Heart left ventricle (tissue), 16 donors: Measurements from ENCODE around the gene SLX9. TPM values are rescaled to one million over a fixed set of nuclear protein-coding genes. Genes with fewer than 3 reads are reported as not detected.

ENCODE experiments used
- ATAC-seq, 4 donors: fragments of 200-7000 bp; cut with Tn5 transposase; one replicate each; pipeline ENCODE4 v1.9.1; 2020 to 2022; ENCODE audit warnings: moderate library complexity in 4 of 4, mild to moderate bottlenecking in 3 of 4, moderate number of reproducible peaks in 1 of 4
- DNase-seq, 5 donors: peaks; one replicate each; pipeline ENCODE4 v3.0.0-alpha.2; 2020
- H3K27ac ChIP-seq, 12 donors: fragments of 200-600 bp; sonication (generic) in 4 of 12; one replicate each; pipeline versions ENCODE4 v1.5.0 to v1.8.0; 2016 to 2022; ENCODE audit warnings: mild to moderate bottlenecking in 2 of 12
- H3K27me3 ChIP-seq, 9 donors: fragments of 200-600 bp; sonication (generic) in 2 of 9; one replicate each; pipeline versions ENCODE4 v1.5.1 to v1.8.0; 2016 to 2022; ENCODE audit warnings: mild to moderate bottlenecking in 3 of 9
- H3K36me3 ChIP-seq, 9 donors: fragments of 200-600 bp; sonication (generic) in 2 of 9; one replicate each; pipeline versions ENCODE4 v1.5.0 to v1.8.0; 2018 to 2022; ENCODE audit warnings: mild to moderate bottlenecking in 2 of 9
- H3K4me1 ChIP-seq, 12 donors: fragments of 200-600 bp; sonication (generic) in 4 of 12; one replicate each; pipeline versions ENCODE4 v1.5.0 to v1.8.0; 2016 to 2022; ENCODE audit warnings: mild to moderate bottlenecking in 3 of 12
- H3K4me3 ChIP-seq, 12 donors: fragments of 200-600 bp; sonication (generic) in 4 of 12; one replicate each; pipeline versions ENCODE4 v1.5.0 to v1.8.0; 2017 to 2022; ENCODE audit warnings: mild to moderate bottlenecking in 9 of 12, moderate library complexity in 4 of 12
- H3K9me3 ChIP-seq, 12 donors: fragments of 200-600 bp; sonication (generic) in 4 of 12; one replicate each; pipeline versions ENCODE4 v1.5.0 to v1.8.0; 2016 to 2022; ENCODE audit warnings: mild to moderate bottlenecking in 1 of 12
- CTCF ChIP-seq, 12 donors: fragments of 200-600 bp; sonication (generic) in 4 of 12; IDR thresholded peaks; one replicate each; pipeline versions ENCODE4 v1.5.0 to v1.8.0; 2018 to 2022; ENCODE audit warnings: antibody characterized with exemption in 12 of 12, mild to moderate bottlenecking in 5 of 12
- POLR2A ChIP-seq, 2 donors: fragments of 450-650 bp; IDR thresholded peaks; one replicate each; pipeline ENCODE4 v1.6.1; 2017; ENCODE audit warnings: antibody characterized with exemption in 2 of 2, mild to moderate bottlenecking in 2 of 2, moderate library complexity in 2 of 2
- WGBS, 4 donors: extraction: QIAGEN DNeasy Blood & Tissue Kit in 2 of 4; methylation state at CpG; one replicate each; pipeline versions ENCODE4 v1.1.5 to v1.1.7; 2013 to 2018; 5-methylcytosine and 5-hydroxymethylcytosine counted together
- intact Hi-C, 10 donors: fragments of 100-400 bp; cut with DNase I; formaldehyde crosslinking; loops; one replicate each; pipeline versions ENCODE4 v1.11.1 to v1.14.2; 2022
- polyA plus RNA-seq, 2 donors: library from polyadenylated mRNA; stranded (reverse); fragments of 200-250 nt; gene quantifications; one replicate each; pipeline ENCODE4 v1.2.3, GENCODE V29; 2013
- total RNA-seq, 9 donors: library from RNA; depleted of rRNA in 2 of 9; stranded (reverse); fragments of >200 nt in 2 of 9; fragmentation: NEBNext Ultra II Directional in 3 of 9; extraction: Animal tissue kit (Norgen Biotek cat#: 25700) in 3 of 9; gene quantifications; one replicate each; pipeline versions ENCODE4 v1.1.0 to v1.2.4, GENCODE V29; 2016 to 2023
- donor health status: ischemic (EF 13 %, LVEDD 7.1; RV severe dilation, severe dysfunction).
- donor health status: healthy with polysubstance abuse.
- donor health status: DM: no; HTN: yes; CAD: no.
- donor health status: DM: no; HTN: no; CAD: no.
- donor health status: ischemic (EF 25% LVEDD 6.9; RV normal size, moderate dysfunction).
- donor health status: ischemic (EF 25% LVEDD 5.7; RV mildly dilated, moderate dysfunction).
- donor health status: healthy.
- donor health status: DM: yes; HTN: yes; CAD: no.
- donor health status: ischemic (EF 35%, LVEDD 5.7; RV mildly dilated, moderate dysfunction).
- donor health status: nonischemic (EF 11% LVEDD 7.7; RV severe dilation, severe dysfunction).
- donor health status: DM: yes; HTN: yes; CAD: no.
- donor health status: PGD.
- donor health status: ischemic (EF 29% LVEDD 5.4; RV normal size, mild dysfunction).
- donor health status: nonischemic (EF 23%, LVEDD 6.1; RV moderate dilation, normal function).

Gene SLX9
- total and polyA plus RNA-seq, 11 donors: 38.5 to 77.8 (median 49.1) TPM

DNA sequence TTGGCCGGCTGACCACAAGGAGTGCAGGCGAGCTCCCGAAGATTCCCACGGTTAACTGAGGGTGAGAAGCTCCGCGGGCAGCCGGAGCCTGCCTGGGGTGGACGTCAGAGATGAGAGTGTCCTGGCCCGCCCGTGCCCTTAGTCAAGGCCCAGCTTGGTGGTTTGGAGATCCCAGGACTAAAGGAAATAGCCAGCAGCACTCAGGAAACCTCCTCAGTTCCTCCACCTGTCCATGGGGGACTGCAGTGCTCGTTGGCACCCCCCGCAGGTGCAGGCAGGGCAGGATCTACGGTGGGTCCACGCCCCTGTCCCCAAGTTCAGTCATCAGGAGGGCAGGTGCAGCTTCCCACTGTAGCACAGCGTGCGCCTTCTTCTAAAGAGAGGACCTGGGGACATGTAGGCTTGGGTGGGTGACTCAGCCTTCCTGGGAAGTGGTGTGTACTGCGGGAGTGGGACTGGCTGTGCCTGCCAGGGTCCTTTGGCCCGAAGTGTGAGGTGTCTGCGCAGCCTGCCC is 32.5 kb downstream of the SLX9 start:
- WGBS, 4 donors: 86 to 92% (median 89%) methylated on average over 17 to 19 of the region's 19 CpGs
- H3K27ac ChIP-seq: no peak overlapping the region
- intact Hi-C loops: no loop called here
- H3K36me3 ChIP-seq: peaks cover 0 to 52% (median 31%) of the 10 kb centered on the region in 9 donors
- ATAC-seq (no peak), DNase-seq (no peak)
- no peaks in the 10 kb centered on the region for H3K27me3 ChIP-seq
- no peaks in the 10 kb centered on the region for H3K9me3 ChIP-seq
- H3K4me3 ChIP-seq: no peak overlapping the region
- H3K4me1 ChIP-seq: peaks cover 0 to 34% (median 5%) of the 10 kb centered on the region in 12 donors
- TF ChIP-seq POLR2A (IDR thresholded peaks at IDR 0.05): no peak
- no peak for TF ChIP-seq CTCF (IDR thresholded peaks at IDR 0.05)

GRCh38 chr21:44972821-44973220 is 33.0 kb downstream of the SLX9 start:
- no peaks in the 10 kb centered on the region for H3K27me3 ChIP-seq
- H3K36me3 ChIP-seq: peaks cover 0 to 55% (median 31%) of the 10 kb centered on the region in 9 donors
- ATAC-seq: no peak
- intact Hi-C loops: no loop called here
- peaks cover 0 to 29% (median 3%) of the 10 kb centered on the region in 12 donors for H3K4me1 ChIP-seq
- no peak for TF ChIP-seq CTCF (IDR thresholded peaks at IDR 0.05)
- no peak for TF ChIP-seq POLR2A (IDR thresholded peaks at IDR 0.05)
- H3K9me3 ChIP-seq: no peaks in the 10 kb centered on the region
- no peak overlapping the region for H3K4me3 ChIP-seq
- no peak overlapping the region for H3K27ac ChIP-seq
- DNase-seq: peak in 1 of 5 donors; percentile 17
- 84 to 88% (median 86%) methylated on average over 15 to 16 of the region's 16 CpGs for whole genome bisulfite sequencing, 4 donors

GRCh38 chr21:44973598-44973997 is 33.8 kb downstream of the SLX9 start:
- DNase-seq: peak in 1 of 5 donors; percentile 12
- no peak overlapping the region for H3K4me3 ChIP-seq
- TF ChIP-seq POLR2A (IDR thresholded peaks at IDR 0.05) (no peak), CTCF (IDR thresholded peaks at IDR 0.05) (no peak)
- H3K36me3 ChIP-seq: peaks cover 0 to 50% (median 29%) of the 10 kb centered on the region in 9 donors
- no peak overlapping the region for H3K27ac ChIP-seq
- 95 to 98% (median 95%) methylated on average over 3 to 14 of the region's 14 CpGs for WGBS, 4 donors
- peaks cover 0 to 21% (median 2%) of the 10 kb centered on the region in 12 donors for H3K4me1 ChIP-seq
- ATAC-seq: no peak
- intact Hi-C loops: no loop called here
- H3K27me3 ChIP-seq: no peaks in the 10 kb centered on the region
- H3K9me3 ChIP-seq: no peaks in the 10 kb centered on the region

DNA sequence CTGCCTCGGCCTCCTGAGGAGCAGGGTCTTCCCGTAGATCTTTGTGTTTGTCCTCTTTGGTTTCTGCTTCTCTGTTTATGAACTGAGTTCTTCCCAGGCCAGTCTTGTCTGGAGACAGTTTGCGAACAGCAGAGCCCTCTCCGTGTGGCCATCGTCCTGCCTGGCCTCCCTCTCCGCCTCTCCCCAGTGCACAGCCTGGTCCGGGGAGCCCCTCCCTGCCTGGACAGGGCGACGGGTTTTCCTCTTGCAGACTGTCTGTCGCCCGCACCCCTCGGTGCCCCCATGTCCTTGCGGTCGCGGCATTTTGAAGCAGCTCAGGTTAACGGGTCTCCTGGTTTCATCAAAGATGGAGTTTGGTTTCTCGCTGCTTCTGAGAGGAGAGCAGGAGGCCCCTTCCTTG is 34.8 kb downstream of the SLX9 start:
- WGBS, 4 donors: 92 to 97% (median 96%) methylated on average over 17 of the region's 17 CpGs
- H3K27ac ChIP-seq: no peak overlapping the region
- TF ChIP-seq POLR2A (IDR thresholded peaks at IDR 0.05) (no peak), CTCF (IDR thresholded peaks at IDR 0.05) (no peak)
- intact Hi-C loops: no loop called here
- H3K4me1 ChIP-seq: peaks cover 0 to 12% (median 2%) of the 10 kb centered on the region in 12 donors
- no peaks in the 10 kb centered on the region for H3K9me3 ChIP-seq
- DNase-seq: peak in 1 of 5 donors; percentile 12
- H3K36me3 ChIP-seq: peaks cover 0 to 46% (median 22%) of the 10 kb centered on the region in 9 donors
- no peak overlapping the region for H3K4me3 ChIP-seq
- no peaks in the 10 kb centered on the region for H3K27me3 ChIP-seq
- no peak for ATAC-seq
